Activated CD8-positive, alpha-beta memory T cell treated with anti-CD3 and anti-CD28 coated beads for 48 hours (primary cell): ENCODE data around the gene TMC2.
"Not testable (repeated sequence)": the region's sequence is repeated elsewhere in the genome, so short reads cannot be mapped to it uniquely, and the experiment has no call there.

Source experiments
- DNase-seq, 3 experiments: peaks; one replicate each; pipeline ENCODE4 v3.0.0-alpha.2; 2020; ENCODE audit warnings: low read depth in 2 of 3, low spot score in 2 of 3

The TMC2 gene

GRCh38 chr20:2536560-2536986 is at the start of gene TMC2:
Gene TMC2, plus strand, starts transcription at chr20:2536573. Its CDS starts 49 bp downstream, at chr20:2536622.
- no peak for DNase-seq

GRCh38 chr20:2502808-2503384 is 33.5 kb upstream of the TMC2 start:
- DNase-seq = not testable (repeated sequence)

GRCh38 chr20:2504803-2505202 is 31.6 kb upstream of the TMC2 start:
- not testable (repeated sequence) for DNase-seq

GRCh38 chr20:2506426-2506825 is 29.9 kb upstream of the TMC2 start:
- not testable (repeated sequence) for DNase-seq

- no peak for DNase-seq
Measured at GRCh38 chr20:2507464-2507863, 28.9 kb upstream of the TMC2 start.

GRCh38 chr20:2507875-2508630 is 28.3 kb upstream of the TMC2 start:
- peak in 1 of 3 experiments; percentile 7 for DNase-seq

GRCh38 chr20:2508631-2509467 is 27.5 kb upstream of the TMC2 start, which contains the start of gene ZNF343:
Gene ZNF343, minus strand, starts transcription at chr20:2508915. Its CDS starts 15,020 bp downstream, at chr20:2493895.
- peak; percentile 55 to 62 (median 57) for DNase-seq

- no peak for DNase-seq
Measured at GRCh38 chr20:2509468-2509781, 26.9 kb upstream of the TMC2 start.

GRCh38 chr20:2509794-2510193 is 26.6 kb upstream of the TMC2 start:
- no peak for DNase-seq

- DNase-seq = no peak
Measured at GRCh38 chr20:2515203-2515602, 21.2 kb upstream of the TMC2 start.

- DNase-seq = no peak
Measured at GRCh38 chr20:2516399-2516798, 20.0 kb upstream of the TMC2 start.

GRCh38 chr20:2518096-2518495 is 18.3 kb upstream of the TMC2 start:
- DNase-seq = no peak

GRCh38 chr20:2518558-2518957 is 17.8 kb upstream of the TMC2 start:
- DNase-seq = no peak

GRCh38 chr20:2519115-2519809 is 17.1 kb upstream of the TMC2 start:
- DNase-seq = no peak

- DNase-seq = no peak
Measured at GRCh38 chr20:2520617-2521016, 15.8 kb upstream of the TMC2 start.

- DNase-seq = peak; percentile 20 to 31 (median 27)
Measured at GRCh38 chr20:2521369-2522305, 14.7 kb upstream of the TMC2 start.

- not testable (repeated sequence) for DNase-seq
Measured at GRCh38 chr20:2522826-2523429, 13.4 kb upstream of the TMC2 start.

- peak; percentile 85 to 96 (median 95) for DNase-seq
Measured at GRCh38 chr20:2523919-2524708, 12.3 kb upstream of the TMC2 start.
